Spleen (tissue), 7 donors: ENCODE measurements around the gene OMP.

Experiments
- POLR2A ChIP-seq, 3 donors: fragments of 450-650 bp; IDR thresholded peaks; one replicate each; pipeline ENCODE4 v1.5.1; 2017; ENCODE audit warnings: antibody characterized with exemption in 3 of 3, mild to moderate bottlenecking in 1 of 3
- TF ChIP-seq, protein P1 (sequence below), 11 experiments: fragments of 200-600 bp in 7 of 11; fragments of 450-650 bp in 4 of 11; sonication (generic) in 4 of 11; IDR thresholded peaks in 8 of 11; conservative IDR thresholded peaks in 3 of 11; 1 replicate in 7 of 11; 2 replicates in 4 of 11; pipeline versions ENCODE4 v1.4.0 to v1.8.0; 2016 to 2021; ENCODE audit warnings: antibody characterized with exemption in 11 of 11, inconsistent platforms in 4 of 11, mild to moderate bottlenecking in 1 of 11
- donor health status: DM: no; HTN: no; CAD: no; lungs with moderate emphysema.
- donor health status: DM: no; HTN: no; CAD: no.
- donor health status: DM: no; HTN: no; CAD: no.

DNA sequence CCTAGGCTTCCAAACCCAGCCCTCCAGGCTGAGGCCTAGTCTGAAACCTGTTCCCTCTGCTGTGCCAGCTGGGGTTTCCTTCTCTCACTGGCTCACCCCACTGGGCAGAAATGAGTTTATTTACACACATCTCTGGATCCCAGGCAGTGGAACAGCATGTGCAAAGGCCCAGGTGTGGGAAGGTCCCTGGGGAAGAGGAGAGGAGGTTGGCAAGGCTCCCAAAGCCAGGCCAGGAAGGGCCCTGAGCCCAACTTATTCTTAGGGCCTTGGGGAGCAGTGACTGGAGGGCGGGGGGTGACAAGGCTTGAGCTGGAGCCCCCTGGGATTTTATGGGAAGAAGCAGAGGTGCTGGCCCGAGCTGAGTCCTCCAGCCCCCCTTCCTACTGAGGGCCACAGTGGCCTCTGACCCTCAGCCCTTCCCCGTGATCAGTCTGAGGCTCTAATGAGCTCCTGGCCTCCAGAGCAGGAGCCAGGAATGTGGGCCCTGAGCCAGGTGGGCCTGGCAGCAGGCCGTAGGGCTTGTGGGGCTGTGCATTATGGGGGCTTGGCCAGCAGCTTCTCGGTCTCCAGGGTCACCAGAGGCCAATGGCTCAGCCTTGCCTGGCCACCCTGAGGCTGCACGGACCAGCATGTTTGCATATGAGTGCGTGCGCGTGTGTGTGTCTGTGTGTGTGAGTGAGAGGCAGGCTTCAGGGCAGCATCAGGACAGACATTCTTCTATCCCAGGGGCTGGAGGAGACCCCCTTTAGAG lies 28.3 kb downstream of the OMP start:
- TF ChIP-seq, protein P1, sequence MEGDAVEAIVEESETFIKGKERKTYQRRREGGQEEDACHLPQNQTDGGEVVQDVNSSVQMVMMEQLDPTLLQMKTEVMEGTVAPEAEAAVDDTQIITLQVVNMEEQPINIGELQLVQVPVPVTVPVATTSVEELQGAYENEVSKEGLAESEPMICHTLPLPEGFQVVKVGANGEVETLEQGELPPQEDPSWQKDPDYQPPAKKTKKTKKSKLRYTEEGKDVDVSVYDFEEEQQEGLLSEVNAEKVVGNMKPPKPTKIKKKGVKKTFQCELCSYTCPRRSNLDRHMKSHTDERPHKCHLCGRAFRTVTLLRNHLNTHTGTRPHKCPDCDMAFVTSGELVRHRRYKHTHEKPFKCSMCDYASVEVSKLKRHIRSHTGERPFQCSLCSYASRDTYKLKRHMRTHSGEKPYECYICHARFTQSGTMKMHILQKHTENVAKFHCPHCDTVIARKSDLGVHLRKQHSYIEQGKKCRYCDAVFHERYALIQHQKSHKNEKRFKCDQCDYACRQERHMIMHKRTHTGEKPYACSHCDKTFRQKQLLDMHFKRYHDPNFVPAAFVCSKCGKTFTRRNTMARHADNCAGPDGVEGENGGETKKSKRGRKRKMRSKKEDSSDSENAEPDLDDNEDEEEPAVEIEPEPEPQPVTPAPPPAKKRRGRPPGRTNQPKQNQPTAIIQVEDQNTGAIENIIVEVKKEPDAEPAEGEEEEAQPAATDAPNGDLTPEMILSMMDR (IDR thresholded peaks at IDR 0.05 in 8 of 11, conservative IDR thresholded peaks at IDR 0.05 in 3 of 11) = no peak
- TF ChIP-seq POLR2A (IDR thresholded peaks at IDR 0.05) = no peak
